GM12878 (cell line): ENCODE measurements around the gene TYW3. TPM values are rescaled to one million over a fixed set of nuclear protein-coding genes. Genes with fewer than 3 reads are reported as not detected.

Experiments
- ATAC-seq: fragments of 200-7000 bp; cut with Tn5 transposase; 3 replicates; pipeline ENCODE4 v1.9.1; 2020; ENCODE audit warnings: mild to moderate bottlenecking, moderate library complexity
- BruUV-seq: library from RNA; stranded (reverse); fragments of 400-500 nt; replicated peaks from 2 replicates; lab custom pipeline; 2021; lab: Mats Ljungman, UMichigan
- CTCF ChIA-PET: fragments of 300-600 bp; sonication (Branson Sonifier 250); formaldehyde crosslinking; extraction: SDS; loops from one replicate; lab custom pipeline; 2021; ENCODE audit warnings: inconsistent platforms; lab: Yijun Ruan, JAX
- POLR2A ChIA-PET: fragments of 350-600 bp; formaldehyde crosslinking; extraction: SDS; loops from one replicate; lab custom pipeline; 2021; ENCODE audit warnings: inconsistent platforms; lab: Charles Lee
- RAD21 ChIA-PET: fragments of 300-600 bp; sonication (Branson Sonifier 250); formaldehyde crosslinking; loops from one replicate; lab custom pipeline; 2023; ENCODE audit warnings: antibody characterized with exemption; ENCODE audit not compliant: unreplicated experiment; lab: Charles Lee
- SMC1A ChIA-PET: fragments of 300-600 bp; sonication (Branson Sonifier 250); formaldehyde crosslinking; loops from one replicate; lab custom pipeline; 2023; ENCODE audit not compliant: unreplicated experiment, uncharacterized antibody; lab: Charles Lee
- DNase-seq: peaks from one replicate; pipeline ENCODE4 v3.0.0-alpha.2; 2011; ENCODE audit warnings: low read depth, low spot score
- FAIRE-seq: peaks from 3 replicates; lab custom pipeline; 2011; peaks lifted over from hg19 to GRCh38; lab: Jason Lieb, UNC
- H2AFZ ChIP-seq: 2 replicates; pipeline ENCODE4 v1.6.0; 2011; ENCODE audit warnings: low read depth, low read length, control low read depth; ENCODE audit not compliant: control insufficient read depth
- H3K27ac ChIP-seq: 2 replicates; pipeline ENCODE4 v1.5.1; 2011; ENCODE audit warnings: control low read depth; ENCODE audit not compliant: control insufficient read depth, insufficient read depth
- H3K27me3 ChIP-seq, 2 experiments: replicated peaks in 1 of 2; 2 replicates each; pipeline versions ENCODE4 v1.6.0 to v1.6.1; 2011; ENCODE audit warnings: low read length in 1 of 2; ENCODE audit not compliant: control insufficient read depth in 2 of 2, insufficient read depth in 2 of 2
- H3K36me3 ChIP-seq, 2 experiments: 2 replicates each; pipeline ENCODE4 v1.5.1; 2011; ENCODE audit warnings: low read length in 1 of 2; ENCODE audit not compliant: control insufficient read depth in 2 of 2, insufficient read depth in 2 of 2
- H3K4me1 ChIP-seq: 2 replicates; pipeline ENCODE4 v1.6.1; 2011; ENCODE audit warnings: mild to moderate bottlenecking, low read length, moderate library complexity, mixed read lengths; ENCODE audit not compliant: control insufficient read depth, insufficient read depth
- H3K4me2 ChIP-seq: 2 replicates; pipeline ENCODE4 v1.6.0; 2011; ENCODE audit warnings: control low read depth; ENCODE audit not compliant: control insufficient read depth, insufficient read depth
- H3K4me3 ChIP-seq: fragments of 200-600 bp; sonication (generic); 2 replicates; pipeline ENCODE4 v1.5.1; 2016
- H3K79me2 ChIP-seq: 2 replicates; pipeline ENCODE4 v1.6.0; 2011; ENCODE audit warnings: low read length; ENCODE audit not compliant: control insufficient read depth, insufficient read depth
- H3K9ac ChIP-seq: 2 replicates; pipeline ENCODE4 v1.8.0; 2011; ENCODE audit warnings: low read length, control low read depth, mixed read lengths; ENCODE audit not compliant: control insufficient read depth, insufficient read depth
- H3K9me3 ChIP-seq: replicated peaks from 3 replicates; pipeline ENCODE4 v1.5.1; 2011; ENCODE audit warnings: mild to moderate bottlenecking, low read length; ENCODE audit not compliant: control insufficient read depth, insufficient read depth
- H4K20me1 ChIP-seq: 2 replicates; pipeline ENCODE4 v1.6.0; 2011; ENCODE audit not compliant: control insufficient read depth, insufficient read depth
- BACH1 ChIP-seq: fragments of 450-650 bp; IDR thresholded peaks from 2 replicates; pipeline ENCODE4 v1.6.1; 2017; ENCODE audit warnings: mild to moderate bottlenecking, borderline replicate concordance
- CBX5 ChIP-seq: sonication (generic); IDR thresholded peaks from 2 replicates; pipeline ENCODE4 v1.6.1; 2016; ENCODE audit warnings: low read depth, moderate library complexity, mild to moderate bottlenecking, inconsistent platforms
- IKZF1 ChIP-seq: fragments of 450-650 bp; conservative IDR thresholded peaks from 2 replicates; pipeline ENCODE4 v1.6.1; 2017; ENCODE audit warnings: antibody characterized with exemption, mild to moderate bottlenecking
- MAX ChIP-seq: IDR thresholded peaks from 2 replicates; pipeline ENCODE4 v1.6.1; 2012; ENCODE audit warnings: low read depth, low read length, improper control_type of control experiment
- MEF2B ChIP-seq: fragments of 450-650 bp; IDR thresholded peaks from 2 replicates; pipeline ENCODE4 v1.6.1; 2018; ENCODE audit warnings: mild to moderate bottlenecking, moderate library complexity; ENCODE audit not compliant: partially characterized antibody, poor library complexity, severe bottlenecking
- NKRF ChIP-seq: fragments of 450-650 bp; conservative IDR thresholded peaks from 2 replicates; pipeline ENCODE4 v1.6.1; 2017; ENCODE audit warnings: mild to moderate bottlenecking, moderate library complexity
- STAT1 ChIP-seq: fragments of 450-650 bp; conservative IDR thresholded peaks from 2 replicates; pipeline ENCODE4 v1.6.1; 2014; ENCODE audit warnings: antibody characterized with exemption, mild to moderate bottlenecking
- ZBTB40 ChIP-seq: fragments of 450-650 bp; IDR thresholded peaks from 2 replicates; pipeline ENCODE4 v1.6.1; 2016; ENCODE audit warnings: mild to moderate bottlenecking, moderate library complexity, borderline replicate concordance
- WGBS: methylation state at CpG from one replicate; pipeline ENCODE4 v1.1.6; 2016; ENCODE audit warnings: low lambda C conversion rate; ENCODE audit not compliant: insufficient replicate concordance, insufficient coverage; ENCODE audit errors: missing lambda C conversion rate; 5-methylcytosine and 5-hydroxymethylcytosine counted together
- in situ Hi-C: fragments of 300-500 bp; cut with MboI; formaldehyde crosslinking; loops from 9 replicates; pipeline ENCODE4 v1.14.3; 2018; ENCODE audit warnings: mixed read lengths
- intact Hi-C: fragments of 100-400 bp; cut with micrococcal nuclease; formaldehyde crosslinking; loops from one replicate; pipeline ENCODE4 v1.14.2; 2022; ENCODE audit not compliant: unreplicated experiment
- polyA plus RNA-seq, 11 experiments: library from polyadenylated mRNA; depleted of rRNA in 4 of 11; unstranded in 6 of 11; stranded (reverse) in 5 of 11; fragments of >200 nt; fragmentation: Nextera tagmentation in 4 of 11; fragmentation: Illumina TruSeq in 1 of 11; extraction: Ambion mirVana in 4 of 11; extraction: Trizol in 1 of 11; gene quantifications; 1 replicate in 1 of 11; 2 replicates in 10 of 11; pipeline versions ENCODE4 v1.2.1 to v1.2.3, GENCODE V29; 2011 to 2016; ENCODE audit warnings: inconsistent platforms in 2 of 11, missing spikeins in 2 of 11, low read depth in 1 of 11
- total RNA-seq, 4 experiments: library from RNA; depleted of rRNA in 3 of 4; stranded (reverse); fragments of >200 nt in 3 of 4; fragmentation: Illumina TruSeq in 1 of 4; extraction: Trizol in 1 of 4; gene quantifications; 2 replicates each; pipeline versions ENCODE4 v1.2.1 to v1.2.3, GENCODE V29; 2013 to 2021

Gene TYW3
- total and polyA plus RNA-seq, 10 of the 15 experiments (the other 5 are each of a cell fraction or from before 2014, with no cell fraction given): 18.6 to 54.4 (median 32.8) TPM

- ChIA-PET POLR2A (no interaction called here), SMC1A (interaction anchor here (1.9 to 3.5 kb wide), 2 partner anchors 11 to 16 kb away, joined by 5 to 19 read pairs; no protein-coding TSS in a partner anchor), CTCF (interaction anchor here (1.1 kb wide), 1 partner anchor 11 kb away, joined by 4 read pairs; no protein-coding TSS in a partner anchor), RAD21 (no interaction called here)
- in situ Hi-C loops: no loop called here
- Histone ChIP-seq H2AFZ (no peak overlapping the region), H3K79me2 (peaks cover 24% of the 10 kb centered on the region), H3K9ac (no peak overlapping the region), H4K20me1 (no peaks in the 10 kb centered on the region), H3K4me1 (peaks cover 5% of the 10 kb centered on the region), H3K4me3 (no peak overlapping the region), H3K9me3 (peaks cover 26% of the 10 kb centered on the region), H3K27ac (no peak overlapping the region), H3K27me3 (no peaks in the 10 kb centered on the region), H3K4me2 (no peak overlapping the region), H3K36me3 (peaks cover 3 to 15% of the 10 kb centered on the region in 2 experiments)
- intact Hi-C loops: no loop called here
- 100% methylated on average over 1 of the region's 1 CpG for WGBS
- ATAC-seq (no peak), DNase-seq (no peak), FAIRE-seq (no peak)
- TF ChIP-seq MEF2B (no peak), MAX (no peak), CBX5 (peak; percentile 95), STAT1 (no peak), ZBTB40 (no peak), BACH1 (no peak), IKZF1 (0 out of 2 replicates have a peak, but pooled peaks have one; percentile 9), NKRF (no peak)
- no TSS peak for BruUV-seq
These were observed 6.9 kb upstream of the TYW3 start for GRCh38 chr1:74726063-74726462.
